ENCODE results near the gene CENPH.

DNA sequence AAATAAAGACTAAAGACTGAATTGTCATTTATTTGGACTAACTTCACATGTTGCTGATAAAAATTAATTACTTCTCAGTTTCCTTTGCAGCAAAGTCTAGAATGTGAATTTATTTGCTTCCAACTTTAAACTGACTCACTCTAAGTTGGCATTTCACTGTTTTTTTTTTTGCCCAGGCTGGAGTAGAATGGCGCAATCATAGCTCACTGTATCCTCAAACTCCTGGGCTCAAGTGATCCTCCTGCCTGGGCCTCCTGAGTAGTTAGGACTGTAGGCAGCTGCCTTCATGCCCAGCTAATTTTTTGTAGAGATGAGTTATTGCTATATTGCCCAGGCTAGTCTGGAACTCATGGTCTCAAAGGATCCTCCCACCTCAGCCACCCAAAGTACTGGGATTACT, 18.9 kb upstream of the CENPH start:
- no peak for TF ChIP-seq POLR2A (IDR thresholded peaks at IDR 0.05)
- TF ChIP-seq, protein P1, sequence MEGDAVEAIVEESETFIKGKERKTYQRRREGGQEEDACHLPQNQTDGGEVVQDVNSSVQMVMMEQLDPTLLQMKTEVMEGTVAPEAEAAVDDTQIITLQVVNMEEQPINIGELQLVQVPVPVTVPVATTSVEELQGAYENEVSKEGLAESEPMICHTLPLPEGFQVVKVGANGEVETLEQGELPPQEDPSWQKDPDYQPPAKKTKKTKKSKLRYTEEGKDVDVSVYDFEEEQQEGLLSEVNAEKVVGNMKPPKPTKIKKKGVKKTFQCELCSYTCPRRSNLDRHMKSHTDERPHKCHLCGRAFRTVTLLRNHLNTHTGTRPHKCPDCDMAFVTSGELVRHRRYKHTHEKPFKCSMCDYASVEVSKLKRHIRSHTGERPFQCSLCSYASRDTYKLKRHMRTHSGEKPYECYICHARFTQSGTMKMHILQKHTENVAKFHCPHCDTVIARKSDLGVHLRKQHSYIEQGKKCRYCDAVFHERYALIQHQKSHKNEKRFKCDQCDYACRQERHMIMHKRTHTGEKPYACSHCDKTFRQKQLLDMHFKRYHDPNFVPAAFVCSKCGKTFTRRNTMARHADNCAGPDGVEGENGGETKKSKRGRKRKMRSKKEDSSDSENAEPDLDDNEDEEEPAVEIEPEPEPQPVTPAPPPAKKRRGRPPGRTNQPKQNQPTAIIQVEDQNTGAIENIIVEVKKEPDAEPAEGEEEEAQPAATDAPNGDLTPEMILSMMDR (IDR thresholded peaks at IDR 0.05) = no peak

Measured in uterus (tissue), 2 donors.